Osteoblast (primary cell): ENCODE measurements around the gene TXNDC5. TPM values are rescaled to one million over a fixed set of nuclear protein-coding genes. Genes with fewer than 3 reads are reported as not detected.
A peak's percentile ranks its signal among the peaks of the same experiment; 100 is the strongest.

ENCODE experiments used
- DNase-seq: peaks from one replicate; pipeline ENCODE4 v3.0.0; 2011; ENCODE audit warnings: low spot score, mixed read lengths; ENCODE audit not compliant: insufficient read length; ENCODE audit errors: missing footprints
- H2AFZ ChIP-seq: 2 replicates; pipeline ENCODE4 v1.6.0; 2011; ENCODE audit warnings: mild to moderate bottlenecking, low read length
- H3K27ac ChIP-seq: 2 replicates; pipeline ENCODE4 v1.5.1; 2011; ENCODE audit warnings: mild to moderate bottlenecking, low read depth, low read length, moderate library complexity
- H3K27me3 ChIP-seq: 2 replicates; pipeline ENCODE4 v1.6.0; 2012; ENCODE audit warnings: mild to moderate bottlenecking, control low read depth, inconsistent platforms, low read length, moderate library complexity; ENCODE audit not compliant: insufficient read depth
- H3K36me3 ChIP-seq: 2 replicates; pipeline ENCODE4 v1.5.1; 2011; ENCODE audit warnings: mild to moderate bottlenecking, low read length, control low read depth, moderate library complexity; ENCODE audit not compliant: insufficient read depth
- H3K4me1 ChIP-seq: 2 replicates; pipeline ENCODE4 v1.5.1; 2011; ENCODE audit warnings: mild to moderate bottlenecking, low read length, control low read depth, moderate library complexity; ENCODE audit not compliant: insufficient read depth
- H3K4me2 ChIP-seq: 2 replicates; pipeline ENCODE4 v1.6.0; 2011; ENCODE audit warnings: mild to moderate bottlenecking, low read length; ENCODE audit not compliant: insufficient read depth
- H3K4me3 ChIP-seq: fragments of 200-600 bp; sonication (generic); 3 replicates; pipeline ENCODE4 v1.5.1; 2012; ENCODE audit warnings: mild to moderate bottlenecking, low read length, inconsistent platforms; ENCODE audit not compliant: insufficient read depth
- H3K79me2 ChIP-seq: 2 replicates; pipeline ENCODE4 v1.6.0; 2012; ENCODE audit warnings: mild to moderate bottlenecking, low read length, control low read depth, inconsistent platforms; ENCODE audit not compliant: insufficient read depth
- H3K9me3 ChIP-seq: 2 replicates; pipeline ENCODE4 v1.5.1; 2011; ENCODE audit warnings: low read depth, low read length, control low read depth
- H4K20me1 ChIP-seq: 2 replicates; pipeline ENCODE4 v1.6.0; 2012; ENCODE audit warnings: mild to moderate bottlenecking, low read length, control low read depth; ENCODE audit not compliant: insufficient read depth
- total RNA-seq: library from RNA; depleted of rRNA; stranded (reverse); fragments of >200 nt; gene quantifications from 2 replicates; pipeline ENCODE4 v1.2.3, GENCODE V29; 2012
- TF ChIP-seq, protein P1 (sequence below): IDR thresholded peaks from 2 replicates; pipeline ENCODE4 v1.5.1; 2011; ENCODE audit warnings: mild to moderate bottlenecking, low read depth, low read length, moderate library complexity; ENCODE audit errors: extremely low read depth

Gene TXNDC5
- total RNA-seq, 1 donor, result 344 TPM

DNA sequence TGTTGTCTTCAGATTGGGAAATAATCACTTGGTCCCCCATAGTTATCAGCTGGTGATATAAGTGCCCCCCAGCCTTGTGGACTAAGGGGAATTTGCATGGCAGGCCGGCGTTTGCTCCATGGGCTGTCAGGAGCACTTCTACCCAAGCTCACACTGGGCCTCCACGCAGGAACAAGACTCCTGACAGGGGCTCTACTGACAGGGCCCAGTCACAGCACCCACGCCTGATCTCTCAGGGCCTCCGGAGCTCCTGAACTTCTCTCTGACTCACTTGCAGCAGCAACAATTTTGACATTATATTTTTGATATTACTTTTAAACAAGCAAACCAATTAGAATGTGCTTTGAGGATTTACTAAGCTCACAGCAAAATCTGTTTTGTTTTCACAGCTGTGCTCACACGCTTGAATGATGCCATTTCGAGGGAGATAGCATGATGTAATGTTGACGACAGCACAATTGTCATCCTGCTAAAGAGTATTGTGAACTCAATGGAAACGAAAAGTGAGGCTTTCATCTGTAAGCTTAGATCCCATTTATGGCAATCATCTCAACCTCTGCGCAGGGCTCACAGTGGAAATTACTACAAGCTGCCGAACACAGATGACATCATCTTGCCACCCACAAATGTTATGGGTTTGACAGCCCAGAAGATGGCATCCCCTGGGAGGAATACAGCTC lies 28.7 kb upstream of the TXNDC5 start:
- H4K20me1 ChIP-seq, result no peaks in the 10 kb centered on the region
- peak overlapping the region; percentile 47 for H3K4me3 ChIP-seq
- peak; percentile 63 for DNase-seq
- H3K27ac ChIP-seq, result peak overlapping the region; percentile 40
- H3K4me1 ChIP-seq, result peaks cover 14% of the 10 kb centered on the region
- no peaks in the 10 kb centered on the region for H3K79me2 ChIP-seq
- H3K27me3 ChIP-seq, result peaks cover under 1% of the 10 kb centered on the region
- H3K36me3 ChIP-seq, result no peaks in the 10 kb centered on the region
- TF ChIP-seq, protein P1, sequence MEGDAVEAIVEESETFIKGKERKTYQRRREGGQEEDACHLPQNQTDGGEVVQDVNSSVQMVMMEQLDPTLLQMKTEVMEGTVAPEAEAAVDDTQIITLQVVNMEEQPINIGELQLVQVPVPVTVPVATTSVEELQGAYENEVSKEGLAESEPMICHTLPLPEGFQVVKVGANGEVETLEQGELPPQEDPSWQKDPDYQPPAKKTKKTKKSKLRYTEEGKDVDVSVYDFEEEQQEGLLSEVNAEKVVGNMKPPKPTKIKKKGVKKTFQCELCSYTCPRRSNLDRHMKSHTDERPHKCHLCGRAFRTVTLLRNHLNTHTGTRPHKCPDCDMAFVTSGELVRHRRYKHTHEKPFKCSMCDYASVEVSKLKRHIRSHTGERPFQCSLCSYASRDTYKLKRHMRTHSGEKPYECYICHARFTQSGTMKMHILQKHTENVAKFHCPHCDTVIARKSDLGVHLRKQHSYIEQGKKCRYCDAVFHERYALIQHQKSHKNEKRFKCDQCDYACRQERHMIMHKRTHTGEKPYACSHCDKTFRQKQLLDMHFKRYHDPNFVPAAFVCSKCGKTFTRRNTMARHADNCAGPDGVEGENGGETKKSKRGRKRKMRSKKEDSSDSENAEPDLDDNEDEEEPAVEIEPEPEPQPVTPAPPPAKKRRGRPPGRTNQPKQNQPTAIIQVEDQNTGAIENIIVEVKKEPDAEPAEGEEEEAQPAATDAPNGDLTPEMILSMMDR, result no peak
- H2AFZ ChIP-seq, result peak overlapping the region; percentile 53
- no peaks in the 10 kb centered on the region for H3K9me3 ChIP-seq
- H3K4me2 ChIP-seq, result peak overlapping the region; percentile 64

DNA sequence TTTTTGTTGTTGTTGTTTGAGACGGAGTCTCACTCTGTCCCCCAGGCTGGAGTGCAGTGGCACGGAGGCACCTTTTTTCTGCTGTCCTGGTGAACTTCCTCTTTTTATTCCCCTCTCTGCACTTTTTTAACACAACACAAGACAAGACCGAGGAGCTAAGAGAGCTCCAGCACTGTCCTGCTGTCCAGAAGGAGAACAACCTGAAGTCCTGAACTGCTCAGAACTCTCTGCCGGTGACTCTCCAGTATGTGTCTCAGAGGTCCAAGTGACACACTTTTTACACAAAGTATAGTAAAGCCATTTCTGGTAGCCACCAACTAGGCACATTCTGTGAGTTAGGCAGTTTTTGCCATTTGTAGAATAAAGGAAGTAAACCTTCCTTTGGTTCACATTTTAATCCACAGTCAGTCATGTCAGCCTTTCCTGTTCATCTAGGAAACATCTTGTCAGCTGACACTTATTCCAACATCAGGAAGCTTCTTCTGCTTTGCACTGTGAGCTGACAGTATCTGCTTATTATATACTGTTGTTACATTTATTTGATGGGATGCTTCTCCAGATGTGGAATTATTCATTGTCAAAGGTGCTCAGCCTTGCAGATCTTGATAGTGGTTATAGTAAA lies 28.1 kb upstream of the TXNDC5 start:
- Histone ChIP-seq H2AFZ (peak overlapping the region; percentile 53), H3K4me1 (peaks cover 14% of the 10 kb centered on the region), H3K4me2 (peak overlapping the region; percentile 64)

DNA sequence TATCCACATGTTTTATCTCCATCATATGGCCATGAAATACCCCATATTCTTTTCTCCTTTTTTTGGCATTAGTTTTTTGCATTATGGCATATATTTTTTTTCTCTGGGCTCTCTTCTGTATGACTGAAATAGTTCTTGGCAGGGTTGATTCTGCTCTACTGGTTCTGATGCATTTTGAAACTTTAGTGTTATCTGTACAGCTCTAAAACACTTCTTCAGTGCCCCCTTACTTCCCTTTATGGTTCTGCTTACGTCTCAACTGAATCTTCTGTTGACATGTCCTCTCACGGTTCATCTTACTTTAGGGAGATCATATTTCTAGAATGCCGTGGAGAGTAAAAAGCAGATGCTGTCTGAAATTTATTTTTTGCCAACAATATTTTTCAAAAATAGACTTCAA lies 23.2 kb upstream of the TXNDC5 start:
- Histone ChIP-seq H3K9me3 (no peaks in the 10 kb centered on the region), H3K79me2 (no peaks in the 10 kb centered on the region), H3K27ac (no peak overlapping the region), H3K4me1 (no peaks in the 10 kb centered on the region), H4K20me1 (no peaks in the 10 kb centered on the region), H3K27me3 (peaks cover 11% of the 10 kb centered on the region), H3K36me3 (no peaks in the 10 kb centered on the region), H3K4me3 (no peak overlapping the region), H3K4me2 (no peak overlapping the region), H2AFZ (no peak overlapping the region)
- TF ChIP-seq, protein P1, result no peak
- no peak for DNase-seq

More for the DNA sequence above, 28.1 kb upstream of the TXNDC5 start:
- DNase-seq, result no peak
- no peaks in the 10 kb centered on the region for H3K9me3 ChIP-seq
- H3K27ac ChIP-seq, result peak overlapping the region; percentile 40
- no peaks in the 10 kb centered on the region for H3K79me2 ChIP-seq
- H3K4me3 ChIP-seq, result no peak overlapping the region
- no peaks in the 10 kb centered on the region for H3K36me3 ChIP-seq
- peaks cover 3% of the 10 kb centered on the region for H3K27me3 ChIP-seq
- TF ChIP-seq, protein P1, result no peak
- H4K20me1 ChIP-seq, result no peaks in the 10 kb centered on the region

DNA sequence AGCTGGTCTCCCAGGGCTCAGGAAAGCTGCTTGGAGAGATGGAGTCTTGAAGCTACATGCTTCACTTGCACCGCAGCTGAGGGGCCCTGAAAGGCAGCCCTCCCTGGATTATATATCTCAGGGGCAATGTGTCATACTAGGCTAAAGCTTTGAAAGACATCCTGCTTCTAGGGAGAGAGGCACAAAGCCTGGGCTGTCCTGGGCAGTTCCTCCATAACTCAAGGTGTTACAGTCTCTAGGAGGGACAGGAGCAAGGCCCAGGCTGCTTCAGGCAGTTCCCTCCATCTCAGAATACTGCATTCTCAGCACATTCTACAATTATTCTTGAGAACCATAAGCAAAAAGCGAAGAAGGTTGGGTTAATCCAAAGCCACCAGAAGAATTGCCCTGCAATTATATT lies 22.0 kb upstream of the TXNDC5 start:
- no peak overlapping the region for H3K4me2 ChIP-seq
- no peak overlapping the region for H3K27ac ChIP-seq
- no peak overlapping the region for H3K4me3 ChIP-seq
- TF ChIP-seq, protein P1, result no peak
- H3K9me3 ChIP-seq, result no peaks in the 10 kb centered on the region
- H3K36me3 ChIP-seq, result no peaks in the 10 kb centered on the region
- DNase-seq, result no peak
- H3K27me3 ChIP-seq, result peaks cover 11% of the 10 kb centered on the region
- no peaks in the 10 kb centered on the region for H3K79me2 ChIP-seq
- no peaks in the 10 kb centered on the region for H4K20me1 ChIP-seq
- H2AFZ ChIP-seq, result no peak overlapping the region
- H3K4me1 ChIP-seq, result no peaks in the 10 kb centered on the region
